Activated CD4-positive, alpha-beta memory T cell treated with anti-CD3 and anti-CD28 coated beads for 36 hours (primary cell): ENCODE results near the gene CFHR3. TPM values are rescaled to one million over a fixed set of nuclear protein-coding genes. Genes with fewer than 3 reads are reported as not detected.
"Not testable (repeated sequence)": the region's sequence is repeated elsewhere in the genome, so short reads cannot be mapped to it uniquely, and the experiment has no call there.

Source experiments
- CTCF ChIA-PET: fragments of 350-600 bp; sonication (Branson Sonifier 250); formaldehyde crosslinking; loops from one replicate; lab custom pipeline; 2021; ENCODE audit warnings: antibody characterized with exemption, inconsistent platforms; lab: Charles Lee
- POLR2A ChIA-PET: fragments of 350-600 bp; sonication (Branson Sonifier 250); formaldehyde crosslinking; loops from one replicate; lab custom pipeline; 2021; ENCODE audit warnings: antibody characterized with exemption; lab: Charles Lee
- DNase-seq: peaks from one replicate; pipeline ENCODE4 v3.0.0-alpha.2; 2020
- H3K27ac Mint-ChIP-seq: one replicate; pipeline ENCODE4 v1.8.0; 2021; ENCODE audit warnings: mixed read lengths
- H3K27me3 Mint-ChIP-seq: one replicate; pipeline ENCODE4 v1.8.0; 2021; ENCODE audit warnings: mixed read lengths
- H3K36me3 Mint-ChIP-seq: one replicate; pipeline ENCODE4 v1.8.0; 2021; ENCODE audit warnings: mixed read lengths
- H3K4me1 Mint-ChIP-seq: one replicate; pipeline ENCODE4 v1.8.0; 2021; ENCODE audit warnings: low read depth, mixed read lengths
- H3K4me3 Mint-ChIP-seq: one replicate; pipeline ENCODE4 v1.8.0; 2021; ENCODE audit warnings: mild to moderate bottlenecking, mixed read lengths
- H3K9me3 Mint-ChIP-seq: one replicate; pipeline ENCODE4 v1.8.0; 2021; ENCODE audit warnings: mixed read lengths
- intact Hi-C: fragments of 100-400 bp; cut with micrococcal nuclease; formaldehyde crosslinking; loops from one replicate; pipeline ENCODE4 v1.15.1; 2023
- total RNA-seq, 2 experiments: library from RNA; stranded (reverse); gene quantifications; one replicate each; pipeline ENCODE4 v1.2.3, GENCODE V29; 2021

Gene CFHR3
- total RNA-seq: not detected

GRCh38 chr1:196774603-196775002 lies at the start of gene CFHR3:
TSS of gene CFHR3 (plus strand) at chr1:196774840. CDS start at chr1:196774887, 47 bp downstream.
- Mint-ChIP-seq H3K9me3 (no peaks in the 10 kb centered on the region), H3K4me1 (no peaks in the 10 kb centered on the region), H3K27ac (no peak within 1 kb of the TSS), H3K36me3 (no peaks in the 10 kb centered on the region), H3K4me3 (no peak within 1 kb of the TSS), H3K27me3 (no peaks in the 10 kb centered on the region)
- POLR2A ChIA-PET: no interaction called here
- DNase-seq: no peak
- CTCF ChIA-PET: interaction anchor here (0.6 kb wide), 1 partner anchor 463 kb away, joined by 4 read pairs; no protein-coding TSS in a partner anchor
- intact Hi-C loops: no loop called here

GRCh38 chr1:196732526-196732925 lies 42.1 kb upstream of the CFHR3 start:
- Mint-ChIP-seq H3K4me1 (no peaks in the 10 kb centered on the region), H3K27me3 (no peaks in the 10 kb centered on the region), H3K9me3 (no peaks in the 10 kb centered on the region), H3K27ac (no peak overlapping the region), H3K36me3 (no peaks in the 10 kb centered on the region), H3K4me3 (no peak overlapping the region)
- ChIA-PET CTCF (no interaction called here), POLR2A (no interaction called here)
- intact Hi-C loops: no loop called here
- DNase-seq: no peak

- Mint-ChIP-seq H3K27ac (no peak overlapping the region), H3K27me3 (no peaks in the 10 kb centered on the region), H3K36me3 (peaks cover 4% of the 10 kb centered on the region), H3K4me1 (no peaks in the 10 kb centered on the region), H3K4me3 (no peak overlapping the region), H3K9me3 (peaks cover 5% of the 10 kb centered on the region)
- ChIA-PET POLR2A (no interaction called here), CTCF (interaction anchor here (1.0 kb wide), 1 partner anchor 10 kb away, joined by 3 read pairs; no protein-coding TSS in a partner anchor)
- DNase-seq: no peak
- intact Hi-C loops: no loop called here
These were observed 41.3 kb upstream of the CFHR3 start for GRCh38 chr1:196733091-196733970.

GRCh38 chr1:196734006-196734405 lies 40.6 kb upstream of the CFHR3 start:
- Mint-ChIP-seq H3K27ac (no peak overlapping the region), H3K9me3 (peaks cover 10% of the 10 kb centered on the region), H3K4me1 (no peaks in the 10 kb centered on the region), H3K36me3 (peaks cover 5% of the 10 kb centered on the region), H3K4me3 (no peak overlapping the region), H3K27me3 (no peaks in the 10 kb centered on the region)
- ChIA-PET POLR2A (no interaction called here), CTCF (no interaction called here)
- intact Hi-C loops: no loop called here
- no peak for DNase-seq

GRCh38 chr1:196734460-196734859 lies 40.2 kb upstream of the CFHR3 start:
- no peak for DNase-seq
- no peak overlapping the region for H3K27ac Mint-ChIP-seq
- H3K36me3 Mint-ChIP-seq: peaks cover 8% of the 10 kb centered on the region
- ChIA-PET CTCF (no interaction called here), POLR2A (no interaction called here)
- no peak overlapping the region for H3K4me3 Mint-ChIP-seq
- no peaks in the 10 kb centered on the region for H3K27me3 Mint-ChIP-seq
- intact Hi-C loops: no loop called here
- peaks cover 14% of the 10 kb centered on the region for H3K9me3 Mint-ChIP-seq
- no peaks in the 10 kb centered on the region for H3K4me1 Mint-ChIP-seq

- intact Hi-C loops: no loop called here
- no peak overlapping the region for H3K27ac Mint-ChIP-seq
- no peak overlapping the region for H3K4me3 Mint-ChIP-seq
- H3K27me3 Mint-ChIP-seq: no peaks in the 10 kb centered on the region
- CTCF ChIA-PET: no interaction called here
- H3K9me3 Mint-ChIP-seq: peaks cover 23% of the 10 kb centered on the region
- peaks cover 12% of the 10 kb centered on the region for H3K36me3 Mint-ChIP-seq
- no peaks in the 10 kb centered on the region for H3K4me1 Mint-ChIP-seq
- POLR2A ChIA-PET: no interaction called here
- DNase-seq: no peak
These were observed 35.9 kb upstream of the CFHR3 start for GRCh38 chr1:196738730-196739129.

DNA sequence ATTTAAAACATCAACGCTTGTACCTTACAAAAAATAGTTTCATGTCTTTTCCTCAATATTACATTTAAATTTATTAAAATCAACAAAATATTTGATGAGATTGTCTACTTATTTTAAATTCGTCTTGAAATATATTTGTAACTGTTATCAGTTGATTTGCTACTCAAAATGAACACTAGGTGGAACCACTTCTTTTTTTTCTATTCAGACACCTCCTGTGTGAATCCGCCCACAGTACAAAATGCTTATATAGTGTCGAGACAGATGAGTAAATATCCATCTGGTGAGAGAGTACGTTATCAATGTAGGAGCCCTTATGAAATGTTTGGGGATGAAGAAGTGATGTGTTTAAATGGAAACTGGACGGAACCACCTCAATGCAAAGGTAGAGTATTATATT lies 31.4 kb upstream of the CFHR3 start:
- H3K27ac Mint-ChIP-seq, H3K4me1 Mint-ChIP-seq, DNase-seq, intact Hi-C loops, H3K4me3 Mint-ChIP-seq, H3K36me3 Mint-ChIP-seq, H3K27me3 Mint-ChIP-seq, CTCF ChIA-PET, POLR2A ChIA-PET: not testable (repeated sequence)
- H3K9me3 Mint-ChIP-seq: peaks cover 18% of the 10 kb centered on the region

- H3K27me3 Mint-ChIP-seq, DNase-seq, POLR2A ChIA-PET, H3K4me1 Mint-ChIP-seq, H3K9me3 Mint-ChIP-seq, H3K27ac Mint-ChIP-seq, H3K36me3 Mint-ChIP-seq, intact Hi-C loops, H3K4me3 Mint-ChIP-seq, CTCF ChIA-PET: not testable (repeated sequence)
These were observed 9.5 kb upstream of the CFHR3 start for GRCh38 chr1:196765019-196765740.

GRCh38 chr1:196769823-196770222 lies 4.8 kb upstream of the CFHR3 start:
- DNase-seq, H3K9me3 Mint-ChIP-seq, H3K4me1 Mint-ChIP-seq, H3K4me3 Mint-ChIP-seq, CTCF ChIA-PET, intact Hi-C loops, POLR2A ChIA-PET, H3K27ac Mint-ChIP-seq, H3K27me3 Mint-ChIP-seq, H3K36me3 Mint-ChIP-seq: not testable (repeated sequence)

GRCh38 chr1:196773713-196774112 lies 927 bp upstream of the CFHR3 start:
- Mint-ChIP-seq H3K27me3 (no peaks in the 10 kb centered on the region), H3K4me3 (no peak overlapping the region), H3K9me3 (no peaks in the 10 kb centered on the region), H3K27ac (no peak overlapping the region), H3K36me3 (no peaks in the 10 kb centered on the region), H3K4me1 (no peaks in the 10 kb centered on the region)
- ChIA-PET CTCF (no interaction called here), POLR2A (no interaction called here)
- intact Hi-C loops: no loop called here
- no peak for DNase-seq

- Mint-ChIP-seq H3K27me3 (no peaks in the 10 kb centered on the region), H3K4me1 (no peaks in the 10 kb centered on the region), H3K4me3 (no peak overlapping the region), H3K36me3 (no peaks in the 10 kb centered on the region), H3K9me3 (no peaks in the 10 kb centered on the region), H3K27ac (no peak overlapping the region)
- no peak for DNase-seq
- intact Hi-C loops: no loop called here
- CTCF ChIA-PET: interaction anchor here (0.6 kb wide), 1 partner anchor 463 kb away, joined by 4 read pairs; no protein-coding TSS in a partner anchor
- POLR2A ChIA-PET: no interaction called here
These were observed 465 bp upstream of the CFHR3 start for GRCh38 chr1:196774175-196774574.

DNA sequence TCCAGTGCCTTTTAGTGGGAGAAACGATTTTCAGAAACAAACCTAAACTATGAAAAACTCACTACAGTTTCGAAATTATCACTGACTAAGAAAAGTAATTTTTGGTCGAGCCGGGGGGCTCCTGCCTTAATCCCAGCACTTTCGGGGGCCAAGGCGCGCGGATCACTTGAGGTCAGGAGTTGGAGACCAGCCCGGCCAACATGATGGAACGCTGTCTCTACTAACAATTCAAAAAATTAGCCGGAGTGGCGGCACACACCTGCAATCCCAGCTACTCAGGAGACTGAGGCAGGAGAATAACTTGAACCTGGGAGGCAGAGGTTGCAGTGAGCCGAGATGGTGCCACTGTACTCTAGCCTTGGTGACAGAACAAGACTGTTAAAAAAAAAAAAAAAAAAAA lies 3.0 kb downstream of the CFHR3 start:
- CTCF ChIA-PET: no interaction called here
- Mint-ChIP-seq H3K9me3 (peaks cover 2% of the 10 kb centered on the region), H3K27ac (no peak overlapping the region), H3K4me3 (no peak overlapping the region), H3K27me3 (no peaks in the 10 kb centered on the region), H3K36me3 (no peaks in the 10 kb centered on the region), H3K4me1 (no peaks in the 10 kb centered on the region)
- no peak for DNase-seq
- intact Hi-C loops: no loop called here
- POLR2A ChIA-PET: no interaction called here
